ENCODE measurements around the gene PDZD7.

DNA sequence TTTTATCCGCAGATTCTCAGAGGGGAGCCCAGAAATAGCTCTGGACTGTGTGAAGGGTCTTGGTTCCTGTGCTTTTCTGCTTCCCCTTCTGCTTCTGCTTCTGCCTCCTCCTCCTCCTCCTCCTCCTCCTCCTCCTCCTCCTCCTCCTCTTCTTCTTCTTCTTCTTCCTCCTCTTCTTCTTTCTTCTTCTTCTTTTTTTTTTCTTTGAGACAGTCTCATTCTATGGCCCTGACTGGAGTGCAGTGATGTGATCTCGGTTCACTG, 11.6 kb downstream of the PDZD7 start:
- TF ChIP-seq, protein P1, sequence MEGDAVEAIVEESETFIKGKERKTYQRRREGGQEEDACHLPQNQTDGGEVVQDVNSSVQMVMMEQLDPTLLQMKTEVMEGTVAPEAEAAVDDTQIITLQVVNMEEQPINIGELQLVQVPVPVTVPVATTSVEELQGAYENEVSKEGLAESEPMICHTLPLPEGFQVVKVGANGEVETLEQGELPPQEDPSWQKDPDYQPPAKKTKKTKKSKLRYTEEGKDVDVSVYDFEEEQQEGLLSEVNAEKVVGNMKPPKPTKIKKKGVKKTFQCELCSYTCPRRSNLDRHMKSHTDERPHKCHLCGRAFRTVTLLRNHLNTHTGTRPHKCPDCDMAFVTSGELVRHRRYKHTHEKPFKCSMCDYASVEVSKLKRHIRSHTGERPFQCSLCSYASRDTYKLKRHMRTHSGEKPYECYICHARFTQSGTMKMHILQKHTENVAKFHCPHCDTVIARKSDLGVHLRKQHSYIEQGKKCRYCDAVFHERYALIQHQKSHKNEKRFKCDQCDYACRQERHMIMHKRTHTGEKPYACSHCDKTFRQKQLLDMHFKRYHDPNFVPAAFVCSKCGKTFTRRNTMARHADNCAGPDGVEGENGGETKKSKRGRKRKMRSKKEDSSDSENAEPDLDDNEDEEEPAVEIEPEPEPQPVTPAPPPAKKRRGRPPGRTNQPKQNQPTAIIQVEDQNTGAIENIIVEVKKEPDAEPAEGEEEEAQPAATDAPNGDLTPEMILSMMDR (IDR thresholded peaks at IDR 0.05), result no peak
- no peak for TF ChIP-seq EZH2 (IDR thresholded peaks at IDR 0.05)
